Choroid plexus epithelial cell (primary cell): ENCODE measurements around the gene PLB1.
"Not testable (repeated sequence)": the region's sequence is repeated elsewhere in the genome, so short reads cannot be mapped to it uniquely, and the experiment has no call there.

Experiments
- DNase-seq: peaks from one replicate; pipeline ENCODE4 v3.0.0-alpha.2; 2010; ENCODE audit warnings: low read depth
- H3K4me3 ChIP-seq: 2 replicates; pipeline ENCODE4 v1.5.1; 2011; ENCODE audit warnings: low read depth, mild to moderate bottlenecking, control low read depth, low read length, moderate library complexity
- TF ChIP-seq, protein P1 (sequence below): conservative IDR thresholded peaks from 2 replicates; pipeline ENCODE4 v1.5.1; 2011; ENCODE audit warnings: low read depth, mild to moderate bottlenecking, control low read depth, inconsistent platforms, low read length, moderate library complexity

PLB1 gene

DNA sequence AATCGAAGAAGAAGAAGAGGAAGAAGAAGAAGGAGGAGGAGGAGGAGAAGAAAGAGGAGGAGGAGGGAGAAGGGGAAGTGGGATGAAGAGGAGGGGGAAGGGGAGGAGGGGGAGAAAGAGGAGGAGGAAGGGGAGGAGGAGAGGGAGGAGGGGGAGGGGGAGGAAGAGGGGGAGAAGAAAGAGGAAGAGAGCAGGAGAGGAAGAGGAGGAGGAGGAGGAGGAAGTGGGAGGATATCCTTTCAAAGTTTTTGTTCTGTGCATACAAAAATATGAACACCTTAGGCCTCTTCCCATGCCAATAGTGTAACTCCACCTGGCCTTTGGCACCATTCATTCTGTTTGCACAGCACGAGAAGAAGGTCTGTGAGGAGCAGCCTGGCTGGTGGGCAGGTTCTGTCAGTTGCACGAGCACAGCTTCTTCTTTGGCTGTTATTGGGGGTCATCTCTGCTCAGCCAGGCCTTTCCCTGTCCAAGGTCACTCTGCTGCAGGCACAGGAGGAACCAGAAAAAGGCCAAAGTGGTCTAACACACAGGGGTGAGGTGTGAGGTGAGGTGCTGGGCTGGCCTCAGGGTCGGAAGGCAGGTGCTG is 25.8 kb upstream of the PLB1 start:
- H3K4me3 ChIP-seq: no peak overlapping the region
- DNase-seq: no peak
- TF ChIP-seq, protein P1, sequence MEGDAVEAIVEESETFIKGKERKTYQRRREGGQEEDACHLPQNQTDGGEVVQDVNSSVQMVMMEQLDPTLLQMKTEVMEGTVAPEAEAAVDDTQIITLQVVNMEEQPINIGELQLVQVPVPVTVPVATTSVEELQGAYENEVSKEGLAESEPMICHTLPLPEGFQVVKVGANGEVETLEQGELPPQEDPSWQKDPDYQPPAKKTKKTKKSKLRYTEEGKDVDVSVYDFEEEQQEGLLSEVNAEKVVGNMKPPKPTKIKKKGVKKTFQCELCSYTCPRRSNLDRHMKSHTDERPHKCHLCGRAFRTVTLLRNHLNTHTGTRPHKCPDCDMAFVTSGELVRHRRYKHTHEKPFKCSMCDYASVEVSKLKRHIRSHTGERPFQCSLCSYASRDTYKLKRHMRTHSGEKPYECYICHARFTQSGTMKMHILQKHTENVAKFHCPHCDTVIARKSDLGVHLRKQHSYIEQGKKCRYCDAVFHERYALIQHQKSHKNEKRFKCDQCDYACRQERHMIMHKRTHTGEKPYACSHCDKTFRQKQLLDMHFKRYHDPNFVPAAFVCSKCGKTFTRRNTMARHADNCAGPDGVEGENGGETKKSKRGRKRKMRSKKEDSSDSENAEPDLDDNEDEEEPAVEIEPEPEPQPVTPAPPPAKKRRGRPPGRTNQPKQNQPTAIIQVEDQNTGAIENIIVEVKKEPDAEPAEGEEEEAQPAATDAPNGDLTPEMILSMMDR: no peak

DNA sequence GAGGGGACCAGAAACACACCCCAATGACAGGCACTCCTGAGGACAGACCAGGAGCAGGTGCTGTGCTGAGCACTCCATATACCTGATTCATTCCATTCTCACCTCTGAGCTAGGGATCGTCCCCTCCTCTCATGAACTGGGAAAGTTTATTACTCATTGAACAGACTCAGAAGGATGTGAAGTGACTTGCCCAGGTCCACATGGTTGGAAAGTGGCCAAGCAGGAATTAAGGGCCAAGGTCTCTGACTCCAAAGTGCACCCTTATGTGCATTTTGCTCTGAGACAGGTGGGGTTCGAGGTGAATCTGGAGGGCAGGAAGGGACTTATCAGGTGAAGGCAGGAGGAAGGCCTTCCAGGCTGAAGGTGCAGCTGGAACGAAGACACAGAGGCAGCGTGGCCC is 25.1 kb upstream of the PLB1 start:
- TF ChIP-seq, protein P1: no peak
- no peak for DNase-seq
- no peak overlapping the region for H3K4me3 ChIP-seq

DNA sequence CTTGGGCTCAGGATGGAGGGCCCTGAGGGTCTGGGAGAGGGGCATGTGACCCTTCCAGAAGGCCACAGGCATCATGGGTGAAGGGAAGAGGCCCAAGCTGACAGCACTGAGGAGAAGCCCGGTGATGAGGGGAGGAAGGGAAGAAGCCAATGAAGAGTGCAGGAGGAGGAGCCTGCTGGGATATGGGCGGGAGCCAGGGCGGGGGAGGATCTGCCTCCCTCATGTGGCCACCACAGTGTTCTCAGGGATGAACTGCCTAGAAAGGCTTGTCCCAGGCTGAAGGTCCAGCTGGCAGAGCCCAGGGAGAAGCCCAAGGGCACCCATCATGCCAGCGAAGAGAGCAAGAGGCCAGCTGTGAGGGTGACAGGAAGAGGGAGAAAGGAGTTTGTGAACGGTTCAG is 24.6 kb upstream of the PLB1 start:
- TF ChIP-seq, protein P1: no peak
- H3K4me3 ChIP-seq: no peak overlapping the region
- DNase-seq: no peak

DNA sequence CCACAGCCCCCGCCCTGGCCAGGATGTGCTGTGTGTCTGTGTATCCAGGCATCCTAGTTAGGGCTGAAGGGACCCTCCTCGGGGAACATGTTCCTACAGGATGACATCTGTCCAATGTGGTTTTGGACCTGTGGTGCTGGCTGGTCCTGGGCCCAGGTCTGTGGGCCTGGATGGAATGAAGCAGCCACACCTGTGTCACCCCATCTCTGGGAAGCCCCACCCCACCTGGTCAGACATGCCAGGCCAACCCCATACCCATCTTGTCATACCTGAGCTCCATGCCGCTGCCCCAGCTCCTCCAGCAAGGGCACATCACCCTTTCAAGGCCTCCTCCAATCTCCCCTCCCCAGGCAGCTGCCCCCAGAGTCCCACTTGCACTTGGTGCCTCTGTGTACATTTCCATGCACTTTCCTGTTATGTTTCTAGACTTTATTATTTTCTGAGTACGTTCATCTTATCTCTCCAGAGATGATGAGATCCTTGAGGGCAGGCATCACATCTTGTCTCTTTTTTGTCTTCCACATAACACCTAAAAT is 24.1 kb upstream of the PLB1 start:
- TF ChIP-seq, protein P1: no peak
- H3K4me3 ChIP-seq: no peak overlapping the region
- no peak for DNase-seq

DNA sequence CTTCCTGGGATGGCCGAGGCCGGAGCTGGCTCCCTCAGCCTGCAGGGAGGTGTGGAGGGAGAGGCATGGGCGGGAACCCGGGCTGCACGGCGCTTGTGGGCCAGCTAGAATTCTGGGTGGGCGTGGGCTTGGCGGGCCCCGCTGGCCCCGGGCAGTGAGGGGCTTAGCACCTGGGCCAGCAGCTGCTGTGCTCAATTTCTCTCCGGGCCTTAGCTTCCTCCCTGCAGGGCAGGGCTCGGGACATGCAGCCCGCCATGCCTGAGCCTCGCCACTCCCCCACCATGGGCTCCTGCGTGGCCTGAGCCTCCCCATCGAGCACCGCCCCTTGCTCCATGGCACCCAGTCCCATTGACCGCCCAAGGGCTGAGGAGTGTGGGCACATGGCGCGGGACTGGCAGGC is 23.2 kb upstream of the PLB1 start:
- not testable (repeated sequence) for H3K4me3 ChIP-seq, DNase-seq

DNA sequence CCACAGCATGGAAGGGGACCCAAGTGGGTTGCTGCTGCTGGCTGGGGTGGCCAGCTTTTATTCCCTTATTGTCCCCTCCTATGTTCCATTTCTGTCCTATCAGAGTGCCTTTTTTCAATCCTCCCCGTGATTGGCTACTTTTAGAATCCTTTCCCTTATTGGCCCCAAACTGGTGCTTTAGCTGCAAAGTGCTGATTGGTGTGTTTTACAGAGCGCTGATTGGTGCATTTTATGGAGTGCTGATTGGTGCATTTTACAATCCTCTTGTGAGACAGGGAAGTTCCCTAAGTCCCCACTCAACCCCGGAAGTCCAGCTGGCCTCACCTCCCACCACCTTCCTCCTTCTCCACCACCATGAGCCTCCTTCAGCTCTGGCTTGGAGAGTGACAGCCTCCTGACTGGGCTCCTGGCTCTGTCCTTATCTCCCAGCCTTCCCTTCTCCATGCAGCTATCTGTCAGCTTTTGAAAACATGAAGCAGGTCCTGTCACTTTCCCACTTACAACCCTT is 20.7 kb upstream of the PLB1 start:
- TF ChIP-seq, protein P1: no peak
- H3K4me3 ChIP-seq: no peak overlapping the region
- no peak for DNase-seq

DNA sequence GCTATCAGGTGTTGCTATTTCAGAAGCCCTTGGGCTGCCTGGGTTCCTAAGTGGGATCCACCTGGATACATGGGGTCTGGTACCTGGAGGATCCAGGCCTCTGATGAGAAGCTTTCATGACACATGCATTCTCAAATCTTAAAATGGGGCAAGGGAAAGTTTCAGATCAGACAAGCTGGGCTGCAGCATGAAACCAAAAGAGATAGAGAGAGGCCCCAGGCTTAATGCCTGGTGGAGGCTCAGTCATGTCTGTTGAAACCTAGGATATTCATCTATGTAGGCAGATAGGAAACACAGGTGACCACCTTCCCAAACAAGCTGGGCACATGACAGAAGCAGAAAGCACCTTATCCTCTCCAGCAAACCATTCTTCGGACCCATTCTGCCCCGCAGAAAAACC is 18.8 kb upstream of the PLB1 start:
- no peak overlapping the region for H3K4me3 ChIP-seq
- TF ChIP-seq, protein P1: no peak
- no peak for DNase-seq
